K562 (cell line): ENCODE measurements around the gene ADCY9. TPM values are rescaled to one million over a fixed set of nuclear protein-coding genes. Genes with fewer than 3 reads are reported as not detected.

Source experiments
- ATAC-seq: fragments of 200-7000 bp; cut with Tn5 transposase; 3 replicates; pipeline ENCODE4 v1.9.1; 2020; ENCODE audit warnings: moderate library complexity
- BruUV-seq: library from RNA; stranded (reverse); fragments of 400-500 nt; replicated peaks from 2 replicates; lab custom pipeline; 2021; lab: Mats Ljungman, UMichigan
- CTCF ChIA-PET: fragments of 300-600 bp; formaldehyde crosslinking; extraction: SDS; loops from one replicate; lab custom pipeline; 2021; ENCODE audit warnings: low intra/inter-chr PET ratio; lab: Yijun Ruan, JAX
- POLR2A ChIA-PET: fragments of 300-600, 350-650 bp; sonication (Branson Sonifier 250); formaldehyde crosslinking; extraction: SDS; loops from one replicate; lab custom pipeline; 2021; ENCODE audit warnings: antibody characterized with exemption, inconsistent platforms; lab: Yijun Ruan, JAX
- DNase-seq, 4 experiments: peaks; one replicate each; pipeline versions ENCODE4 v3.0.0 to v3.0.0-alpha.2; 2011 to 2018; ENCODE audit warnings: low spot score in 3 of 4, mixed read lengths in 3 of 4; ENCODE audit errors: extremely low read depth in 1 of 4
- FAIRE-seq: peaks from 2 replicates; lab custom pipeline; 2011; peaks lifted over from hg19 to GRCh38; lab: Jason Lieb, UNC
- H2AFZ ChIP-seq: 2 replicates; pipeline ENCODE4 v1.6.0; 2011; ENCODE audit warnings: low read depth, low read length, control low read depth, inconsistent platforms
- H3K27ac ChIP-seq: fragments of 200-600 bp; 3 replicates; pipeline ENCODE4 v1.8.0; 2011; ENCODE audit warnings: low read depth, mild to moderate bottlenecking, control low read depth, inconsistent platforms, low read length, moderate library complexity, mixed read lengths; ENCODE audit errors: extremely low read depth
- H3K27me3 ChIP-seq, 2 experiments: fragments of 300-600 bp in 1 of 2; 2 replicates in 1 of 2; 3 replicates in 1 of 2; pipeline versions ENCODE4 v1.6.0 to v1.8.0; 2011; ENCODE audit warnings: inconsistent platforms in 2 of 2, low read length in 2 of 2, mild to moderate bottlenecking in 1 of 2, mixed read lengths in 1 of 2, moderate library complexity in 1 of 2; ENCODE audit not compliant: control insufficient read depth in 2 of 2, insufficient read depth in 2 of 2
- H3K36me3 ChIP-seq: fragments of 300-600 bp; 3 replicates; pipeline ENCODE4 v1.8.0; 2011; ENCODE audit warnings: mild to moderate bottlenecking, low read length, inconsistent platforms; ENCODE audit not compliant: control insufficient read depth, insufficient read depth
- H3K4me1 ChIP-seq, 2 experiments: fragments of 200-600 bp in 1 of 2; replicated peaks in 1 of 2; 2 replicates in 1 of 2; 3 replicates in 1 of 2; pipeline versions ENCODE4 v1.5.1 to v1.8.0; 2011; ENCODE audit warnings: inconsistent platforms in 2 of 2, low read length in 2 of 2, mild to moderate bottlenecking in 1 of 2, mixed read lengths in 1 of 2, moderate library complexity in 1 of 2; ENCODE audit not compliant: control insufficient read depth in 2 of 2, insufficient read depth in 2 of 2
- H3K4me2 ChIP-seq: 2 replicates; pipeline ENCODE4 v1.6.1; 2011; ENCODE audit warnings: low read length, control low read depth, inconsistent platforms, mixed read lengths; ENCODE audit not compliant: insufficient read depth
- H3K4me3 ChIP-seq: fragments of 200-600 bp; sonication (generic), shearing (Covaris generic); 2 replicates; pipeline ENCODE4 v1.5.1; 2016; ENCODE audit warnings: control low read depth, inconsistent platforms
- H3K79me2 ChIP-seq: fragments of 200-600 bp; 3 replicates; pipeline ENCODE4 v1.8.0; 2011; ENCODE audit warnings: low read length, inconsistent platforms; ENCODE audit not compliant: control insufficient read depth, insufficient read depth
- H3K9ac ChIP-seq, 2 experiments: 2 replicates each; pipeline versions ENCODE4 v1.6.0 to v1.6.1; 2011; ENCODE audit warnings: low read depth in 2 of 2, low read length in 2 of 2, control low read depth in 1 of 2, inconsistent platforms in 1 of 2, mild to moderate bottlenecking in 1 of 2, mixed read lengths in 1 of 2; ENCODE audit not compliant: insufficient read depth in 1 of 2
- H3K9me1 ChIP-seq: one replicate; pipeline ENCODE4 v1.6.0; 2011; ENCODE audit warnings: inconsistent platforms, mild to moderate bottlenecking, low read length, moderate library complexity; ENCODE audit not compliant: control insufficient read depth, insufficient read depth
- H3K9me3 ChIP-seq: replicated peaks from 2 replicates; pipeline ENCODE4 v1.5.1; 2011; ENCODE audit warnings: low read depth, low read length, inconsistent platforms; ENCODE audit not compliant: control insufficient read depth, insufficient read depth
- H4K20me1 ChIP-seq: replicated peaks from 2 replicates; pipeline ENCODE4 v1.6.1; 2011; ENCODE audit warnings: low read length, inconsistent platforms, mixed read lengths; ENCODE audit not compliant: control insufficient read depth, insufficient read depth
- CBX5 ChIP-seq: IDR thresholded peaks from 2 replicates; pipeline ENCODE4 v1.6.1; 2014; ENCODE audit warnings: low read depth, borderline replicate concordance
- E2F3 ChIP-seq: fragments of 250-450 bp; sonication (Bioruptor Pico); IDR thresholded peaks from 2 replicates; pipeline ENCODE4 v1.4.0; 2020; ENCODE audit warnings: mild to moderate bottlenecking
- ERF ChIP-seq: fragments of 450-650 bp; formaldehyde crosslinking; IDR thresholded peaks from 2 replicates; pipeline ENCODE4 v1.4.0; 2020; ENCODE audit warnings: mild to moderate bottlenecking, mixed read lengths
- GABPB1 ChIP-seq: sonication (generic); formaldehyde crosslinking; IDR thresholded peaks from 2 replicates; pipeline ENCODE4 v1.8.0; 2022; ENCODE audit warnings: mild to moderate bottlenecking, missing genetic modification reagents
- ID3 ChIP-seq, 2 experiments: fragments of 250-450 bp in 1 of 2; fragments of 450-650 bp in 1 of 2; sonication (Bioruptor Pico) in 1 of 2; IDR thresholded peaks; 2 replicates each; pipeline versions ENCODE4 v1.6.1 to v1.8.0; 2016 to 2021; ENCODE audit warnings: mild to moderate bottlenecking in 2 of 2, moderate library complexity in 2 of 2, missing compliant biosample characterization in 1 of 2, missing genetic modification characterization in 1 of 2
- MCM2 ChIP-seq: fragments of 450-650 bp; IDR thresholded peaks from 2 replicates; pipeline ENCODE4 v1.6.1; 2017; ENCODE audit warnings: low read depth, mild to moderate bottlenecking
- MECOM ChIP-seq: fragments of 250-450 bp; sonication (Bioruptor Pico); IDR thresholded peaks from 2 replicates; pipeline ENCODE4 v1.8.0; 2022; ENCODE audit warnings: inconsistent platforms
- NCOA2 ChIP-seq, 2 experiments: fragments of 450-650 bp; IDR thresholded peaks; 2 replicates each; pipeline ENCODE4 v1.6.1; 2018; ENCODE audit warnings: mild to moderate bottlenecking in 2 of 2, moderate library complexity in 1 of 2; ENCODE audit not compliant: partially characterized antibody in 2 of 2
- SMC3 ChIP-seq: conservative IDR thresholded peaks from 2 replicates; pipeline ENCODE4 v1.6.1; 2011; ENCODE audit warnings: low read depth, low read length, improper control_type of control experiment; ENCODE audit not compliant: insufficient read depth
- YBX1 ChIP-seq: fragments of 450-650 bp; IDR thresholded peaks from 2 replicates; pipeline ENCODE4 v1.7.1; 2016; ENCODE audit warnings: mild to moderate bottlenecking
- ZC3H4 ChIP-seq: sonication (generic); formaldehyde crosslinking; IDR thresholded peaks from 2 replicates; pipeline ENCODE4 v1.9.0; 2021; ENCODE audit warnings: missing genetic modification reagents, borderline replicate concordance
- ZNF589 ChIP-seq: fragments of 200-800 bp; sonication (Bioruptor generic); IDR thresholded peaks from 2 replicates; pipeline ENCODE4 v1.6.1; 2016; ENCODE audit warnings: low read depth, missing genetic modification characterization, missing compliant biosample characterization
- WGBS: fragments of 100-300 bp; shearing (Covaris generic); methylation state at CpG from one replicate; pipeline ENCODE4 v1.1.6; 2016; ENCODE audit warnings: low coverage, mixed read lengths; ENCODE audit not compliant: insufficient coverage; ENCODE audit errors: missing lambda C conversion rate; 5-methylcytosine and 5-hydroxymethylcytosine counted together
- in situ Hi-C: fragments of 300-500 bp; cut with MboI; formaldehyde crosslinking; loops from 4 replicates; pipeline ENCODE4 v1.15.0; 2018; ENCODE audit warnings: inconsistent platforms, mixed read lengths
- intact Hi-C: fragments of 100-400 bp; cut with micrococcal nuclease; formaldehyde crosslinking; loops from 2 replicates; pipeline ENCODE4 v1.14.2; 2022
- polyA plus RNA-seq, 8 experiments: library from polyadenylated mRNA; depleted of rRNA in 4 of 8; stranded (reverse) in 5 of 8; unstranded in 3 of 8; fragments of >200 nt; fragmentation: Nextera tagmentation in 2 of 8; fragmentation: Illumina TruSeq in 1 of 8; extraction: Ambion mirVana in 2 of 8; extraction: Trizol in 1 of 8; gene quantifications; 2 replicates each; pipeline versions ENCODE4 v1.2.1 to v1.2.3, GENCODE V29; 2011 to 2014; ENCODE audit warnings: inconsistent platforms in 1 of 8, missing spikeins in 1 of 8
- total RNA-seq, 7 experiments: library from RNA; depleted of rRNA in 6 of 7; stranded (reverse); fragments of >200 nt in 6 of 7; fragmentation: Illumina TruSeq in 2 of 7; extraction: Trizol in 2 of 7; gene quantifications; 2 replicates each; pipeline versions ENCODE4 v1.2.1 to v1.2.3, GENCODE V29; 2011 to 2021; ENCODE audit warnings: low replicate concordance in 1 of 7
- TF ChIP-seq, protein P1 (sequence below): fragments of 450-650 bp; conservative IDR thresholded peaks from 2 replicates; pipeline ENCODE4 v1.6.1; 2016; ENCODE audit warnings: missing genetic modification characterization, low read depth, mild to moderate bottlenecking, control low read depth, missing compliant biosample characterization

Gene ADCY9
- total and polyA plus RNA-seq, 9 of the 15 experiments (the other 6 are each of a cell fraction or from before 2014, with no cell fraction given), result 0.03 to 0.29 (median 0.17) TPM

DNA sequence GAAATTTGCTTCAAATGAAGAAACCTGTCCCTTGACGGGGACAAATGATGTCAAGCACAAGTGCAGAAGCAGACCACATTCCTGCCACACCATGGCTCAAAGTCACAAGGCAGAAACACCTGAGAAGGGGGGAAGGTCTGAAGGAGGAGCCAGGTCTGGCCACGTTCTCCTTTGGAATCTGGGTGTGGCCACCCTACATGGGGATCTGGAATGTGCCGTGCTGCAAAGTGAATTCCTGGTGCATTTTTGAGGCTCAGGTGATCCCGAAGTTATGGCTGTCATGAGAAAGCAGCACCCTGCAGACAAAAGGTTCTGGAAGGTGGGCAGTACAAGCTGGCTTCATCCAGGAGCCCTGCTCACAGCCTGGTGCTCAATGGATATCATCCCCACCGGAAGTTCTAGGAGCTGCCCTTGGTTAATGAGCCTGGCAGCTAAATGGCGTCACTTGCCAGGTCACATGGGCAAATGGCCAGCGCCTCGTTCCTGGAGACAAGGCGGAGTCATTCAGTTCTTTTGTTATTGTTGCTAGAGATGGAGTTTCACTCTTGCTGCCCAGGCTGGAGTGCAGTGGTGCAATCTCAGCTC is 20.1 kb upstream of the ADCY9 start:
- 0% methylated on average over 9 of the region's 9 CpGs for WGBS
- H3K27ac ChIP-seq, result no peak overlapping the region
- no peaks in the 10 kb centered on the region for H3K9me1 ChIP-seq
- no TSS peak for BruUV-seq
- POLR2A ChIA-PET, result no interaction called here
- no peaks in the 10 kb centered on the region for H3K4me1 ChIP-seq
- ATAC-seq (no peak), DNase-seq (no peak), FAIRE-seq (no peak)
- H3K9me3 ChIP-seq, result no peaks in the 10 kb centered on the region
- H3K4me3 ChIP-seq, result no peak overlapping the region
- no peaks in the 10 kb centered on the region; the same call in 1 of the 2 replicates for H4K20me1 ChIP-seq
- no peak overlapping the region for H3K9ac ChIP-seq
- H2AFZ ChIP-seq, result no peak overlapping the region
- H3K79me2 ChIP-seq, result no peaks in the 10 kb centered on the region
- TF ChIP-seq SMC3 (no peak), MCM2 (no peak), NCOA2 (IDR thresholded peaks at IDR 0.05; ENCODE audit: partially characterized antibody in 2 of 2) (no peak), YBX1 (no peak), ZNF589 (CRISPR knock-in tag) (no peak), ZC3H4 (CRISPR knock-in tag) (no peak), CBX5 (no peak), E2F3 (no peak), MECOM (no peak), ID3 (CRISPR knock-in tag; IDR thresholded peaks at IDR 0.05) (no peak), ID3 (tag; IDR thresholded peaks at IDR 0.05) (no peak), ERF (CRISPR knock-in tag) (no peak), GABPB1 (CRISPR knock-in tag) (no peak)
- TF ChIP-seq, protein P1, sequence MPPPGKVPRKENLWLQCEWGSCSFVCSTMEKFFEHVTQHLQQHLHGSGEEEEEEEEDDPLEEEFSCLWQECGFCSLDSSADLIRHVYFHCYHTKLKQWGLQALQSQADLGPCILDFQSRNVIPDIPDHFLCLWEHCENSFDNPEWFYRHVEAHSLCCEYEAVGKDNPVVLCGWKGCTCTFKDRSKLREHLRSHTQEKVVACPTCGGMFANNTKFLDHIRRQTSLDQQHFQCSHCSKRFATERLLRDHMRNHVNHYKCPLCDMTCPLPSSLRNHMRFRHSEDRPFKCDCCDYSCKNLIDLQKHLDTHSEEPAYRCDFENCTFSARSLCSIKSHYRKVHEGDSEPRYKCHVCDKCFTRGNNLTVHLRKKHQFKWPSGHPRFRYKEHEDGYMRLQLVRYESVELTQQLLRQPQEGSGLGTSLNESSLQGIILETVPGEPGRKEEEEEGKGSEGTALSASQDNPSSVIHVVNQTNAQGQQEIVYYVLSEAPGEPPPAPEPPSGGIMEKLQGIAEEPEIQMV (tag), result no peak
- H3K4me2 ChIP-seq, result no peak overlapping the region
- CTCF ChIA-PET, result no interaction called here
- no peaks in the 10 kb centered on the region for H3K36me3 ChIP-seq
- in situ Hi-C loops, result no loop called here
- intact Hi-C loops, result no loop called here
- peaks cover 27 to 63% of the 10 kb centered on the region in 2 experiments; a peak in 3 of 5 replicates for H3K27me3 ChIP-seq
